EH (cell line): Measurements from ENCODE around the gene MTAP.
A peak's percentile ranks its signal among the peaks of the same experiment; 100 is the strongest.
"Not testable (repeated sequence)": the region's sequence is repeated elsewhere in the genome, so short reads cannot be mapped to it uniquely, and the experiment has no call there.

Source experiments
- DNase-seq: peaks from one replicate; pipeline ENCODE4 v3.0.0-alpha.2; 2015; ENCODE audit warnings: low read depth

MTAP gene

DNA sequence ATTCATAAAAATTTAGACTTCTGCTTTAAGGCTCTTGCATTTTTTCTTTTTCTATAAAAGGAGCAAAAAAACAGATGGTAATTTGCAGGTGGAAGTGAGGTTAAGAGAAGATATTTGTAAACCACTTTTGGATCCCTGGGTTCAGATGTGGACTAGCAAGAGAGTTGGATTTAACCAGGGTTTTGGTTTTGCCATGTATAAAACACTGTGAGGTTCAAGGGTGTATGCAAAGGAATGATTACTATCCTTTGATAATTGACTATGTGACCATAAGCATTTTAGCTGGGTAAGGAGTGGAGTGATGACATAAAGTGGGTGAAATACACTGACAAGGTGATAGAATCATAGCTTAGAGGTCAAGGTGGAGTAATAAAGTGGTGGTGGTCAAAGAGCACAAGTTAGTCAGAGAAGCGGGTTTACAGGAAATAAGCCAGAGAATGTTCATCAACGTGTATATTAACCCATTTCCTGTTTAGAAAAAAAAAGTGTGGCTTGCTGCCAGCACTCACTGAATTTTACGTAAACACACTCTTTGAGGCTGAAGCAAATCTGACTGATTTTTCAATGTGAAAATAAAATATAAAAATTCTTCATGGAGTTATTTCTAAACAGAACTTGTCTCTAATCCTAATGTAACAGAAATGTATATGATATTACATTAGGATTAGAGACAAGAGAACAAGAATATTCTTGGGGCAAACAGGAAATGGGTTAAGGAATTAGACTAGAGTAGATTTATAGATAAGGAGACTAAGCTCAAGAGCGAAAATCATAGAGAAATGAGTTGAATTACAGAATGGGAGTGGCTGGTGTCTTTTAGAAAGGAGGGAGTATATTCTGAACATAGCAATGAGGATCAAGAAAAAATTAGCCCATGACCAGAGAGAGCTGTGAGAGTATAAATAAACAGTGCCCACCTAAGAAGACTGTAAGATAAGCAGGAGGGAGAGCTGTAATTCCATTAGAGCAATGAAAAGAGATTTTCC, 117.2 kb downstream of the MTAP start:
- DNase-seq: peak; percentile 78

DNA sequence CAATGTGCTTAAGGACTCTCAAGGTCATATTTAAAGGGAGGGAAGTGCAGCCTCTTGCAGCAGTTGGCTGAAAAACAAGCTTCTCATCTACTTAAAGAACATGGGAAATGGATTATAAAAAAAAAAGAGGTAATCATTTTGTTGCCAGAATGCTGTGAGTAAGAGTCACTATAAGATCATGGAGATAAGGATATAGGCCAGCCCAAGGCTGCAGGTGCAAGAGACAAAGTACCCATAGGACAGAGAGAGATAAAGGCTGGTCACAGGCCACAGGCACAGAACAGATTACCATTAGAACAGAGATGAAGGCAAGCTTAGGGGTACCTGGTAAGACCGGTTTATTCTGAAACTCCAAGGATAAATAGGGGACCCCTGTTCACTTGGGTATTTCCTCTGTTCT, 121.3 kb downstream of the MTAP start:
- DNase-seq: no peak

GRCh38 chr9:21927752-21928151, 125.3 kb downstream of the MTAP start:
- DNase-seq: no peak

DNA sequence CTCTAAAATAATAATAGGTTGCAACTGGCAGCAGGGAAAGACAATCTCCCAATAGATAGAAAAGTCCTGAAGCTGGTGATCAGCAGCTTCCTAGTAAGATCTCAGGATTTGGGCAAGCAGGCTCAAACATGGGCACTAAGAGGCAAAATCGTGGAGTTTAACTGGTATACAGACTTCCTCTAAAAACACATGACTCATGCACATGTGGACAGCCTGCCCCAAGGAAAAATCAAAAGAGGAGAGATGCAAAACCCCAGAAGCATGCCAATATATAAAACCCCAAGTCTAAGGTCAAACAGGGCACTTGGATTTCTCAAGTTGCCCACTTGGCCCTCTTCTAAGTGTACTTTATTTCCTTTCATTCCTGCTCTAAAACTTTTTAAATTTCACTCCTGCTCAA, 129.0 kb downstream of the MTAP start:
- peak; percentile 27 for DNase-seq

GRCh38 chr9:21933281-21933680, 130.8 kb downstream of the MTAP start:
- no peak for DNase-seq

- peak; percentile 59 for DNase-seq
These were observed 131.4 kb downstream of the MTAP start for GRCh38 chr9:21933865-21934264.

GRCh38 chr9:21935631-21936030, 133.2 kb downstream of the MTAP start:
- DNase-seq: no peak

GRCh38 chr9:21936161-21936560, 133.7 kb downstream of the MTAP start:
- peak; percentile 4 for DNase-seq

GRCh38 chr9:21941337-21941995, 139.0 kb downstream of the MTAP start:
- DNase-seq: no peak

- DNase-seq: no peak
These were observed 141.0 kb downstream of the MTAP start for GRCh38 chr9:21943464-21943863.

GRCh38 chr9:21945606-21946005, 143.2 kb downstream of the MTAP start:
- no peak for DNase-seq

DNA sequence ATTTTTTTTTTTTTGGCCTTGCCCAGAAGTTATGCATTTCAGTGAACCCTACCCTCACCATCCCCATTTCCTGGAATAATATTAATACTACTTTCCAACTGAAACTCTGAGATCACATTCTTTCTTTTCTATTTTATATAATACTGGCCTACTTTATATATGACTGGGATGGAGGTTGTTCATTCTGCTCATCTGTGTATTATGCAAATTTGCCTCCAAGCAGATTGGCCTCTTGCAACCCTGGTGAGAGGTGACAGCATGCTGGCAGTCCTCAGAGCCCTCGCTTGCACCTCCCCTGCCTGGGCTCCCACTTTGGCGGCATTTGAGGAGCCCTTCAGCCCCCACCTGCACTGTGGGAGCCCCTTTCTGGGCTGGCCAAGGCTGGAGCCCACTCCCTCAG, 156.4 kb downstream of the MTAP start:
- no peak for DNase-seq

- DNase-seq: not testable (repeated sequence)
These were observed 156.8 kb downstream of the MTAP start for GRCh38 chr9:21959268-21959667.

DNA sequence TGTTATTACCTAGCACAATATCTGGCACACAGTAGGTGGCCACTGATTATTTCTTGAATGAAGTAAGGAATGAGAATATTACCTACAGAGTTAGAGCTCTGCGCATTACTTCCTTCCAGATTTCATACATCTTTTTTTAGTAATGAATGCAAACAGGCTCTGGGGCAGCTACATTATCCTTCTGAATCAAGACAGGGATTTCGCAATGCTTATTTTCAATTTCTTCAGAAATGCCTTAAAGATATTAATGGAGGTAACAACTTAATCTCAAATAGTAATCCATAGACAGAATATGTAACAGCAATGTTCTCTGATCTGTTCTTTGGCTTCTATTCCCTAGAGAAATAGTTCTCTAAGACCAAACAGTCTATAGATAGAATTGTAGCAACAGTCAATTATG, 159.1 kb downstream of the MTAP start:
- DNase-seq: no peak

DNA sequence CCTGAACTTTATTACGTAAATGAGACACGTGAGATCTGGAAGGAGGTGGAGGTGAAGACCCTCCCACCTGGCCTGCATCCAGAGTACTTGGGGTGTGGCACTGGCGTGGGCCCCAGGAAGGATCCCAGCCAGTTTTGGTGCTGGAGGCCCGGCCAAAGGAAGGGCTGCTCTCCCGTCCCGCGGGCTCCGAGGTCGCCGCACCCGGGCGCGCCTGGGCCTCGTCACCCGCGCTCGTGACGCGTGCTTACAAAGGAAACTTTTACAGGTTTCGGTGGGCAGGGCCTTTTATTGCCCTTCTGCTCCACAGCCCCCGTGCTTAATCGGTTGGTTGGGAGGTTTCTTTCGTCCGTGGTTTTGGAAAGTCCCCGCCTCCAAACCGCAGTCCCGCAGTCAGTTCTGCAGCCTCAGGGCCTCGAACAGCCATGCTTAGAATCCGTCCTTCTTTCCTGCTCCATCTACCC, 162.5 kb downstream of the MTAP start:
- DNase-seq: peak; percentile 28

- peak; percentile 70 for DNase-seq
These were observed 163.0 kb downstream of the MTAP start for GRCh38 chr9:21965401-21965951.

DNA sequence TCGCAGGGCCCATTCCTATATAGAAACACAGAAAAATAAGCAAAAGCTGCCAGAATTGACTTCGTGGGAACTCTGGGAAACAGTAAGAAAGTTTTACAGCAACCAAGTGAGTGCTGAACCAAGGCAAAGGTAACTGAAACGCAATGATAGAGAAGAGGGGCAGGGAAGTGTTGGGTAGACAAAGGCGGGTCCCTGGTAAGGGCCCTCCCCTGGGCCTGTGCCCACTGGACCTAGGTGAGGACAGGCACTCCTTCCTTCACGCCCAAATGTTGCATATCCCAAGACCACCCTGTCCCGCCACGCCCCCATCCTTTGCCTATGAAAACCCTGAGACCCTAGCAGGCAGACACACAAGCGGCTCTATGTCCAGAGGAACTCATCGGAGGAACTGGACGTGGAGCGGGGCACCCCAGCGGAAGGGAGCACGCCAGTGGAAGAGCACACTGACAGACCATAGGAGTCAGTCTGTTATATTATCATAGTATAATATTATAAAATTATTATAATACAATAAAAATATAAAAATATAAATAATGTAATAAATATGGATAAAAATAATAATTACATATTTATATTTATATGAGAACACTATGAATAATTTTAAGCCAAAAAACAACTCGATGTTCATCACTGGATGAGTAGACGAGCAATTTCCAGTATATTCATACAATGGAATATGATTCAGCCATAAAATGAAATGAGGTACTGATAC, 163.9 kb downstream of the MTAP start:
- no peak for DNase-seq

DNA sequence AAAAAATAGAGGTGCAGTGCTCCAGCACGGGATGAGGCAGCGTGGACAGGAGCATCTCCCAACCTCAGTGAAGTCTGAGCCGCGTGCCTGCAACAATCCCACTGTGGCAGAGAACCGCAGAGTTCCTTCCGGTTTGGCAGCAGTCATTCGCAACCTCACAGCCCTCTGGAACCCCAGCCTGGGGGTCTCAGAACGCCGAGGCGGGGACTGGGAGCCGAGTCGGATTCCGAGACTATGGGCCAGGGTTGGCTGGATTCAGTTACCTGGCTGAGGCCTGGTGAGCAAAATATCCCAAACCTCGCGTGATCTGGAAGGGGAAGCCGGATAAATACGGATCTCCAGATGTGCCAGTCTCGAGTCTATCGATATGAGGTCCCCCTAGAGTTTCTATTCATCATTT, 164.7 kb downstream of the MTAP start:
- DNase-seq: no peak

GRCh38 chr9:21967702-21968101, 165.3 kb downstream of the MTAP start:
- no peak for DNase-seq

- DNase-seq: peak; percentile 29
These were observed 166.0 kb downstream of the MTAP start for GRCh38 chr9:21968331-21969010.
